CD4-positive, alpha-beta T cell treated with Interleukin-6 at 100 ng/mL for 8 hours (primary cell): Measurements from ENCODE around the gene BMPR1A.

Experiments used
- DNase-seq: peaks from one replicate; pipeline ENCODE4 v3.0.0-alpha.2; 2020; ENCODE audit warnings: mixed read lengths, low spot score

Gene BMPR1A

DNA sequence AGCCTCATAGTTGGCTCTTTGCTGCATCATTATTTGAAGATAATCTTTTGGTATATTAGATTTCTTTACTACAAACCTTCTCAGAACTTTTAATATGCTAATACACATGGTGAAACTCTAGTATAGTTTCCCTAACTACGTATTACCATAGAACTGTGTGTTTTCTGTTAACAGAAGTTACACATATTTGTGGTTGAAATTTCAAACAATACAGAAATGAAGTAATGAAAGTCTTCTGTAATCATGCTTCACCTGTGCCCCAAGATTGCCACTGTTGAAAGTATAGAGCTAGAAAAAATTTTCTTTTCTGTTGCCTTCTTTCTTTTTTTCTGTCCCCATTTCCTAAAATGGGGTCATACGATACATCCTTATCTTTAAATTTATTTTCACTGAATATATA is 9.1 kb downstream of the BMPR1A start:
- DNase-seq: no peak

DNA sequence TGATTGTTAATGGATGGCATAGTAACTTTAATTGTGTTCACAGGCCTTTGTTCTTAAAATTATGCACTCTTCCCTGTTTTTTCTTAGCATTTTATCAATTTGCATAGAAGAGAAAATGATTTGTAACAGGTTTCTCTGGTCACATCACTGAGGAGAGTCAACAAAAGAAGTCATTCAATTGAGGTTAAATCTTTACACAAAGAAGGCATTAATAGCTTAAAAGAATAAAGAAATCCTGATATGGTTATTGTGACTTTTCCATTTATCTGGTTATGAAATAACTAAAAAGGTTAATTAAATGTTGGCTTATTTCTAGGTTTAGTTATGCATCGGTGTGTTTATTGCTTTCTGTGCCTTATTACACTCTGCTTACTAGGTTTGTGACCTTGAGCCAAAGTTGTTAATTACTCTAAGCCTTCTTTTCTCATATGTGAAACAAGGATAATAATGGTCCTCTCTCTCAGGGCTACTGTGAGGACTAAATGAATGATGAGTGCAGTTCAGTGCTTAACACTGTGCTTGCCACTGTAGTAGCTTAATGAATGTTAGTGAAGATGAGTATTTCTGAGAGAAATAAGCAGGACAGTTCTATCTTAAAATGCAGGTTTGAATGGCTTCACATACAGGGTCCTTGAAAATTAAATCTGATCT is 12.1 kb downstream of the BMPR1A start:
- no peak for DNase-seq

DNA sequence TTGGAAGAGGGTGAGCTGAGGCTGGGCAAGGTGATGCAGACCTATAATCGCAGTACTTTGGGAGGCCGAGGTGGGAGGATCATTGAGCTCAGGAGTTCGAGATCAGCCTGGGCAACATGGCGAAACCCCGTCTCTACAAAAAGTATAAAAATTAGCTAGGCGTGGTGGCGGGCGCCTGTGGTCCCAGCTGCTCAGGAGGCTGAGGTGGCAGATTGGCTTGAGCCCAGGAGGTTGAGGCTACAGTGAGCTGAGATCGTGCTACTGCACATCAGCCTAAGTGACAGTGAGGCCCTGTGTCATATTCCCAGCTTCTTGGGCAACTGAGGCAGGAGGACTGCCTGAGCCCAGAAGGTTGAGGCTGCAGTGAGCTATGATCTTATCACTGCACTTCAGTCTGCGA is 13.6 kb downstream of the BMPR1A start:
- no peak for DNase-seq

DNA sequence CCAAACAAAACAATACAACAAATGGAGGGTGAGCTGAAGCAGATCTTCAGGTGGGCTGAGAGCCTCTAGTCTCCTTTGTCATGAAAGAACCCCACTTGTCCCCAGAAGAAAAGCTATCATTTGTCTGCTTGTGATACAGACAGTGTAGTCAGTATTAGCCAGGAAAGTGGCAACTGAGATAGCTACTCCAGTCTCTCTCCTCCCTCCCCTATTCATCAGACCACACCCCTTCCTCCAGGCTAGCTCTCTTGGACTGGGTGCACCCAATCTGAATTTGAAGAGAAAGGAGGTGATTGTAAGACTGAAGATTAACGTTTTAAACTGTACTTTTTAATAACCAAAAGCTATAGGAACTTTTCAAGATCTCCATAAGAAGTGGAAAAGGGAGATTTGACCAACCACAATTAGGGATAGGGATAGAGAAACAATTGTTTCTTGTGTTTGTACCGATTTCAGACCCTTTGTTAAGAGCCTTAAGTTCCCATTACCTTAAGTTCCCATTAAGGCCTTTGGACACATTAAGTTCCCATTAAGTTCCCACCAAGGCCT is 14.1 kb downstream of the BMPR1A start:
- no peak for DNase-seq

DNA sequence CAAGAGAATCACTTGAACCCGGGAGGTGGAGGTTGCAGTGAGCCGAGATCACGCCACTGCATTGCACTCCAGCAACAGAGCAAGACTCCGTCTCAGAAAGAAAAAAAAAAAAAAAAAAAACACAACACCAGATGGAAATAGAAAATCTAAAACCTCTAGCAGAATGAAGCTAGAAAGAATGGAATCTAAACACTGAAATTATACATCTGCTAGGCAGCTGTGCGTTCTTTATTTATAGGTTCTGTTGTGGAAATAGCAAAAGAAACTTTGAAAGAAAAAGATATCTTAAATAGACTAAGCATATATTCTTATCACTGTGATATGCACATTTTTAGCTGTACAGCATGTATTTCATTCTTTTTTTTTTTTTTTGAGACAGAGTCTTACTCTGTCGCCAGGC is 17.1 kb downstream of the BMPR1A start:
- no peak for DNase-seq

DNA sequence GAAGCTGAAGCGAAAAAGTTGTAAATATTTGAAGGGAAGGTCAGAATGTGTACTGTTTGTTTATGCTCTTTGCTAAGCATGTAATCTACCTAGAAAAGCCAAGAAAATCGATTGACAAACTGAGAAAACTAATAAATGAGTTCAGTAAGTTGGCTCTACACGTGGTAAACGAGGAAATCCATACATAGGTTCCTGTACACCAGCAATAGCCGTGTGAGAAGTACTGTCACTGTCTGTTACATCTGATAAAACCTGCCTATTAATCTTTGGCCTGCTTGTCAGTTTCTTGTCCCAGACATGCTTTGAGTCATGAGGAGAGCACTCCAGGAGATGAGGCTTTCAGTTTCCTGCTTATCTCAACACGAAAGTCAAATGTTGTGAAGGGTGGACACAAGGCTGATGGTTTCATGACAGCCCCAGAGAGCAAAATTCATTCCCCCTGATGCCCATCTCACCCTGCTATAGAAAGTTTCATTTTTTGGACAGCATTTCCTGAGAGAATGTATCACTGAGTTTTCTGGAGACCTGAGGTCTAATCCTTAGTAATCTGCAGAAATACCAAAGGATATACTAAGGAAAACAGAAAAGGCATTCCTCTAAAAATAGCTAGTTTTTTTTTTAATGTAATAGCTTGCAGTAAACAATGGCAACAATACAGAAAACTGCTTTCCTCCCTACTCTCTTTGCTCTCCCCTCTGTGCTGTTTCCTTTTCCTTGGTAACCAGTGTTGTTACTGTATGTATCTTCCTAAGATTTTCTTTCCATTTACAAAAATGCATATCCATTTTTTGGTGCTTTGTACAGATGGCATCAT is 18.8 kb downstream of the BMPR1A start:
- DNase-seq: no peak

DNA sequence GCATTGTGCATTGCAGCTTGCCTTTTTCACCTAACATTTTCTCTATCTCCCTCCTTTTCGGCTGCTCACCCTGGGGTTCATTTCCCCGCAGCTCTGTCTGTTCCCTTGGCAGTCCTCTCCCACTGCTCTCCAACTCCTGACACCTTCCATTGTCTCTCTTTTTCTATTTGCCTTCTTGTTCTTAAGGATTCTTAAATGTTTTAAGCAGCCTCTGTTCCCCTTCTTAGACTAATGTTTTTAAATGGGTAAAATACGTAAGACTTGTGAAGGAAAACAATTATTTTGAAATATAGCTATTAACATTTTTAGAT is 19.4 kb downstream of the BMPR1A start:
- DNase-seq: no peak

DNA sequence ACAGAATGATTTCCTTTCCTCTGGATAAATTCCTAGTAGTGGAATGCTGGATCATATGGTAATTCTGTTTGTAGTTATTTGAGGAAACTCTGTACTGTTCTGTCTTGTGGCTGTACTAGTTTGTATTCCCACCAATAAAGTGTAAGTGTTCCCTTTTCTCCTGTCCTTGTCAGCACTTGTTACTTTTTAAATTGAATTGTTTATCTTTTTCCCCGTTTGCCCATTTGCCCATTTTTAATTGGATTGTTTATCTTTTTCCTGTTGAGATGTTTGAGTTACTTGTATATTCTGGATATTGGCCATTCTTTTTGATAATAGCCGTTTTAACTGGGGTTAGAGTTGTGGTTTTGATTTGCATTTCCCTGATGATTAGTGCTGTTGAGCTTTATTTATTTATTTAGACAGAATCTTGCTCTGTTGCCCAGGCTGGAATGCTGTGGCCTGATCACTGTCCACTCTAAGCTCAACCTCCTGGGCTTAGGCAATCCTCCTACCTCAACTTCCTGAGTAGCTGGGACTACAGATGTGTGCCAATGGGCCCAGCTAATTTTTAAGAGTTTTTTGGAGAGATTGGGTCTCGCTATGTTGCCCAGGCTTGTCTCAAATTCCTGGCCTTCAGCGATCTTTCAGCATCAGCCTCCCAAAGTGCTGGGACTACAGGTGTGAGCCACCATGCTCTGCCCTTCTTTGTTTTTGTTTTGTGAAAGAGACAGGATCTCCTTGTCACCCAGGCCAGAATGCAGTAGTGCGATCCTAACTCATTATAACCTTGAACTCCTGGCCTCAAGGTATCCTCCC is 23.0 kb downstream of the BMPR1A start:
- no peak for DNase-seq

DNA sequence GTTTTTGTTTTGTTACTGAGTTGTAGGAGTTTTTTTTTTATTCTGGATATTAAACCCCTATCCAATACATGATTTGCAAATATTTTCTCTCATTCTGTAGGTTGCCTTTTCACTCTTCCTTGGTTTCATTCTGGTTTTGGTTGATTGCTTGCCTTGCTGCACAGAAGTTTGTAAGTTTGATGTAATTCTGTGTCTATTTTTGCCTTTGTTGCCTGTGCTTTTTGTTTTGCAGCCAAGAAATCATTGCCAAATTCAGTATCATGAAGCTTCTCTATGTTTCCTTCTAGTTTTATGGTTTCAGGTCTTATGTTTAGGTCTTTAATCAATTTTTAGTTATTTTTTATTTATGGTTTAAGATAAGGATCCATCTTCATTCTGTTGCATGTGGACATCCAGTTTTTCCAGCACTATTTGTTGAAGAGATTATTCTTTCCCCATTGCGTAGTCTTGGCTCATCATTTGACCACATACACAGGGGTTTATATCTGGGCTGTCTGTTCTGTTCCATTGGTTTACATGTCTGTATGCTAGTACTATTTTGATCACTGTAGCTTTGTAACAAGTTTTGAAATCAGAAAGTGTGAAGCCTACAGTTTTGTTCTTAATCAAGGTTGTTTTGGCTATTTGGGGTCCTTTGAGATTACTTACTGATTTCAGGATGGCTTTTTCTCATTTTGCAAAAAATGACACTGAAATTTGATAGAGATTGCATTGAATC is 26.4 kb downstream of the BMPR1A start:
- no peak for DNase-seq

DNA sequence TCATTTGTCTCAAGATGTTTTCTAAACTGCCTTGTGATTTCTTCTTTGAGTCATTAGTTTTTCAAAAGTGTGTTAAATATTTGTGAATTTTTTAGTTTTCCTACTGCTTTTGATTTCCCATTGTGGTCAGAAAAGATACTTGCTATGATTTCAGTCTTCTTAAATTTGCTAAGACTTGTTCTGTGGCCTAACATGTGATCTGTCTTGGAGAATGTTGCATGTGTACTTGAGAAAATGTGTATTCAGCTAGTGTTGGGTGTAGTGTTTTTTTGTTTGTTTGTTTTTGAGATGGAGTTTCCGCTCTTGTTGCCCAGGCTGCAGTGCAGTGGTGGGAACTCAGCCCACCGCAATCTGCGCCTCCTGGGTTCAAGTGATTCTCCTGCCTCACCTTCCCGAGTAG is 28.6 kb downstream of the BMPR1A start:
- no peak for DNase-seq

DNA sequence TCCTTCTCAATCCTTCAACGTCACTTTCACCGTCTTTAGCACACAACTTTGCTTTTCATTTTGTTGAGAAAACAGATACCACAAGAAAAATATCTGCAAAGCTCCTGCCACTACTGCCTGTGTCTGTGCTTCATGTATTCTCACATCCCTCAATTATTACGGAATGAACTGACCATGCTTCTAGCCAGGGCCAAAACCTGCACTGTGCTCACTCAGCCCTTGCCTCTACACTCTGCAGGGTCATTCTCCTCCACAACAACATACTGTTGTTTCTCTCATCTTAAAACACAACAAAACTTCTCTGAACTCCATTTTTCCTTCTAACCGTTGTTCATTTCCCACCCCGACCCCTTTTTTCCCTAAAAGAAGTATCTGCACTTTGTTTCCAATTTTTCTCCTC is 29.5 kb downstream of the BMPR1A start:
- DNase-seq: no peak

DNA sequence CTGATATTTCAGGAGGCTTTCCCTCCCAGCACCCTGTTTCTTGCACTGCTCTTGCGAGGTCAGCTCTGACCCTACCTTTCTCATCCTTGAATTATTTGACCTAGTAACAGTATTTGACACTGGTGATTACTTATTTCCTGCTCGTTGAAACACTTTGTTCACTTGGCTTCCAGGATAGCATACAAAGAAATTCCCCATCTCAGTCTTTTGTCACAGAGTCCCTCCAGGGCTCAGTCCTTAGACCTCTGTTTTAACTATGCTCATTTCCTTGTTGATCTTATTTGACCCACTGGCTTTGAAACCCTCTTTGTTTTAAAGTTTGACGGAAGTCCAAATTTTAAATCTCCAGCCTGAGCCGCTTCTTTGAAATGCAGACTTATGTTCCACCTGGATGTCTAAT is 29.9 kb downstream of the BMPR1A start:
- DNase-seq: no peak

DNA sequence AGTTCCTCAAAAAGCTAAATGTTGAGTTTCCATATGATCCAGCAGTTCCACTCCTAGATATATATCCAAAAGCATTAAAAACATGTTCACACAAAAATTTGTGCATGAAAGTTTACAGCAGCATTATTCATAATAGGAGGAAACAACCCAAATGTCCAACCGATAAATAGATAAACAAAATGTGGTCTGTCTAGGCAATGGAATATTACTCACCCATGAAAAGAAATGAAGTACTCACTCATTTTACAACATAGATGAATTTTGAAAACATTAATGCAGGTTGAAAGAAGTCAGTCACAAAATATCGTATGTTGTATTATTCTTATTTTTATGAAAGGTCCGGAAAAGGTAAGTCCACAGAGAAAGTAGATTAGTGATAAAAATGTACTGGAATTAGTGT is 34.0 kb downstream of the BMPR1A start:
- no peak for DNase-seq

DNA sequence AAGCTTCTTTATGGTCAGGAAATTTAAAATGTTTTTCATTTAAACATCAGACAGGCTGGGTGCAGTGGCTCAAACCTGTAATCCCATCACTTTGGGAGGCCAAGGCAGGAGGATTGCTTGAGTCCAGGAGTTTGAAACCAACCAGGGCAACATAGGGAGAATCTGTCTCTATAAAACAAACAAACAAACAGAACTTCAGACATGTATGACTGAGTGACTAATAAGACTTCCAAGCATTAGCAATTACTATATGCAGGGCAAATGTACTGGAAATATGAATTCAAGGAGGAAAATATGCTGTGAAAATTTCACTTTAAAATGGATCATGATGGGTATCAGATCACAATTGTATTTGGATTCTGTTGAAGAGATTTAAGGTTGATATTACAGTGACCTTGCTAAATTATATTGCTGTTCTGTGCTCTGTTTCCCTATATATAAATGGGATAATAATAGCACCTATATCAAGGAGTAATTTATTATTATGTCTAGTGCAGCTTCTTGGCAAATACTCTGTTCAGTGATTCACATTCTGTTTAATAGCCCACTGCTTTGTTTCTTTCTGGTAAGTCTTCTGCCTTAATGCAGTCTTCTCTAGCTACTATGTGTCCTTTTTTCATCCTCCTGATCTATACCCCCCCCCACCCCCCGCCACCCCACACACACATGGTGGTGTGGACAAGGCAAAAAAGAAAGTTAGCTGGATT is 36.2 kb downstream of the BMPR1A start:
- no peak for DNase-seq

DNA sequence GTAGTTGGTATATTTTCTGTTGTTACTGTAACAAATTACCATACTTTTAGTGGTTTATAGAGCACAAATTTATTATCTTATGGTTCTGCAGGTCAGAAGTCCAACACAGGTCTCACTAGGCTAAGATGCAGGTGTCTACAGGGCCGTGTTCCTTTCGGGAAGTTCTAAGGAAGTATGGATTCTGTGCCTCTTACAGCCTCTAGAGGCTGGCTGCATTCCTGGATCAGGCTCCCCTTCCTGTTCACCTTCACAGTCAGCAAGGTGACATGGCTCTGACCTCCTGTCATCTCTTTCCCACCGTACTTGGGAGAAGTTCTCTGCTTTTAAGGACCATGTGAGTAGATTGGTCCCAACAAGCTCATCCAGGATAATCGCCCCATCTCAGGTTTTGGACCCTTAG is 37.3 kb downstream of the BMPR1A start:
- DNase-seq: no peak

DNA sequence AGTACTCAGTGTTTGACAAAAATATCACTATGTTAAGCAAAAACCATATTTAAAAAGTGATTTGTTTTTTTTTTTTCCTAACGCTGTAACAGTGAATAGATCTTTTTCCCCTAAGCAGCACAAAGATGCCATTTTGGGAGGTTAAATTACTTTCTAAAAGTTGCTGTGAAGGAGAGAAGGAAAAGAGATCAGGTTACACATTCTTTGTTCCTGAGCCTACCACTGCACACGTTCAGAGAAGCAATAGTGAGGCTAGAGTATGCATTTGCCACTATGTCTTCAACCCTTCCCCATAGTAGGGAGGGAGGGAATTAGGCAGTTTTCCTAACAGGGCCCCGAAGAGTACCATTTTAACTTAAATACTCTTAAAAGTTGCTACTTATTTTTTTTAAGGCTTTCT is 38.9 kb downstream of the BMPR1A start:
- DNase-seq: no peak

DNA sequence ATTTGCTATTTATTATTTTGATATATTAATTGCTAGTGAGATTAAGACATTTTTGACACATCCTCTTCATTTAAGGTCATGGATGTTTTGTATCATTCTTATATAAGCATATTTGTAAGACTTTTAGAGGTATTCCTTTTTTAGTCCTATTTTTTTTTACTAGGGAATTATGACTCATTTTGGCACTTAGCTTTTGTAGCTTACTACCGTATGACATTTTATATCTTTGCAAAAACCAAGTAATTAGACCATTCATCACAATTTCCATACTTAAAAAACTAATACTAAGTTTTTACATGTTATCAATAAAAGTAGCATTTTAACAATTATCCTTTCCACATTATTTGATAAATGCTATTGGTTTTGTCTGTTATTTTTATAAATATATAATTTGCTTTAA is 41.6 kb downstream of the BMPR1A start:
- no peak for DNase-seq

DNA sequence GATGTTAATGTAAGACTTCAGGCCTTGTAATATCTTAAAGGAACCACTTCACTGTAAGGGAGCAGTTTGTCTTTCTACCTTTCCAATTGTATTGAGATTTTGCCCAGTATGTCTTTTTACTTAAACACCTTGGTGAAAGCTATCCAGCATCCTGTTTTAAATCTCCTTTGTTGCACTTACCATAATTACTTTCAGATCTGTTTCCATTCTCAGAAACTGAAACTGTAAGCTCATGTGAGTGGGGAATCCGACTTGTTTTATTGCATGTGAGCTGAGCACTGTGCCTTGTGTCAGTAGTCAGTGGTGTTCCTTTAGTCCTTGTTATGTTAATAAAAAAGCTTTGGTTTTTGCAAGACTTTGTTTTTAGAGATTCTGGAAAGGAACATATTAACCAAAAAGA is 42.2 kb downstream of the BMPR1A start:
- peak; percentile 1 for DNase-seq

DNA sequence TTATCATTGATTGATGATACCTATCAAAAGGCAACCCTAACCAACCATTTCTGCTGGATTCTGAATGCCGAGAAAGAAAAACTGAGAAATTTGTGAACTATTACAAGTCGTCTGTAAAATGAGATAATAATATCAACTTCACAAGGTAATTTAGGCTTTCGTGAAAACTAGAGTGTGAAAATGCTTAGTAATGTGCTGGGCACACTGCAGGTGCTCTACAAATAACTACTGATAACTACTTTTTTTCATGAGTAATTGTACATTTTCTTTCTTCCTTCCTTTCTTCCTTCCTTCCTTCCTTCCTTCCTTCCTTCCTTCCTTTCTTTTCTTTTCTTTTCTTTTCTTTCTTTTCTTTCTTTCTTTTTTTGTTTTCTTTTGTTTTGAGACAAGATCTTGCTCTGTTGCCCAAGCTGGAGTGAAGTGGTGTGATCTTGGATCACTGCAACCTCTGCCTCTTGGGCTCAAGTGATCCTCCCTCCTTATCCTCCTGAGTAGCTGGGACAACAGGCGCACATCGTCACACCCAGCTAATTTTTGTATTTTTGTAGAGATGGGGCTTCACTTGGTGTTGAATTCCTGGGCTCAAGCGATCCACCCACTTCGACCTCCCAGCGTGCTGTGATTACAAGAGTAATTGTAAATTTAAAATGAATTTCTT is 42.9 kb downstream of the BMPR1A start:
- DNase-seq: no peak

DNA sequence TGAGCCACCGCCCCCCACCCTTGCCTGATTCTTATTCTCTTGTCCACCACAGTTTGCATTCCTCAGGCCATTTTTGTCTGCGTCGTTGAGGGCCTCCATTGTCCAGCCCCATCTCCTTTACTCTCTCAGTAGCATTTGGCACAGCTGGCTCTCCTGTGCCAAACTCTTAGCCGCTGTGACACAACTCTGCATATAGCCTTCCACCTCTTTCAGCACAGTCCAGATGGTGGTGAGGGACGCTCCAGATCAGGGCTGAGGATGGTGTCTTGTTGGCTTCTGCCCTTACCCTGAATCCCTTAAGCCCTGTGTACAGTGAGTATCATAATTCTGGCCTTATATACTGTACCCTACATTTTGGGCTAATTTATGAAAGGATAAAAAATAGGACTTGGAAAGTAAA is 45.6 kb downstream of the BMPR1A start:
- no peak for DNase-seq

DNA sequence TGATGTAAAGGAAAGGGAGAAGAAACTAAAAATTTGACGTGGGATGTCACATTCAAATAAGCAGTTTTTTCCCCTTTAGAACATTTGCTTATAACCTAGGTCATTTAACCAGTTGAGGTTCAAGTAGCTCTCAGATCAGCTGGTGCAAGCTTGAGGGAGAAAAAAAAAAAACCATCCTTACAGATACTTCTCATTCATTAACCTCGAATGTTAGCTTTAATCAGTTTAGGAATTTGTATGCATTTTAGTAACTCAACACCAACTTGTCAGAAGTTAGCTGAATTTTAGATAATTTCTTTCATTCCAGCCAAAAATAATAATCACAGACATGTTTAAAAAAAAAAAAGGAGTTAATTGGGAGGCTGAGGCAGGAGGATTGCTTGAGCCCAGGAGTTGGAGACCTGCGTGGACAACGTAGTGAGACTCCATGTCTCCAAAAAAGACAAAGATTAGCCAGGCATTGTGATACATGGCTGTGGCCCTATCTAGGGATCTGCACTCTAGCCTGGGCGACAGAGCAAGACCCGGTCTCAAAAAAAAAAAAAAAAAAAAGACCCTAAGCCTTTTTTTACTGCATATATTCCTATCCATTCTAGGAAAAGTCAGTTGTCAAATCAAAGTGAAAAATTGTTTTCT is 46.2 kb downstream of the BMPR1A start:
- no peak for DNase-seq
